MM.1S (cell line): ENCODE results near the gene OSTM1.

Experiments used
- EZH2phosphoT487 ChIP-seq: fragments of 300-600 bp; sonication (generic); IDR thresholded peaks from 2 replicates; pipeline ENCODE4 v1.6.1; 2018; ENCODE audit warnings: antibody characterized with exemption, low read length
- TF ChIP-seq, protein P1 (sequence below): fragments of 300-600 bp; sonication (generic); IDR thresholded peaks from 2 replicates; pipeline ENCODE4 v1.5.1; 2016; ENCODE audit warnings: antibody characterized with exemption, low read length, mixed read lengths

DNA sequence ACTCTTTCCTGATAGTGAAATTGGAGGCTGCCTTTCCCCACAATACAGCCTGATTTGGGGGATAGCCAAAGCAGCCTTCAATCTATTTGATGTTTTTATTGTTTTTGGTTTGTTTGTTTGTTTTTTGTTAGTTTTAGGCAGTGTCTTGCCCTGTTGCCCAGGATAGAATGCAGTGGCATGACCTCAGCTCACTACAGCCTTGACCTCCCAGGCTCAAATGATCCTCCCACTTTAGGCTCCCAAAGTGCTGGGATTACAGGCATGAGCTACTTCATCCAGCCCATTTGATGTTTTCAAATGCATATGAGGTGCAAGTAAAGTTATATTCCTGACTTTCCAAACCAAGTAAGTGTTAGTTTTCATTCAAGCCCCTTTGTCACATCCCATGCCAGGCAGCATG, 75.2 kb downstream of the OSTM1 start:
- TF ChIP-seq, protein P1, sequence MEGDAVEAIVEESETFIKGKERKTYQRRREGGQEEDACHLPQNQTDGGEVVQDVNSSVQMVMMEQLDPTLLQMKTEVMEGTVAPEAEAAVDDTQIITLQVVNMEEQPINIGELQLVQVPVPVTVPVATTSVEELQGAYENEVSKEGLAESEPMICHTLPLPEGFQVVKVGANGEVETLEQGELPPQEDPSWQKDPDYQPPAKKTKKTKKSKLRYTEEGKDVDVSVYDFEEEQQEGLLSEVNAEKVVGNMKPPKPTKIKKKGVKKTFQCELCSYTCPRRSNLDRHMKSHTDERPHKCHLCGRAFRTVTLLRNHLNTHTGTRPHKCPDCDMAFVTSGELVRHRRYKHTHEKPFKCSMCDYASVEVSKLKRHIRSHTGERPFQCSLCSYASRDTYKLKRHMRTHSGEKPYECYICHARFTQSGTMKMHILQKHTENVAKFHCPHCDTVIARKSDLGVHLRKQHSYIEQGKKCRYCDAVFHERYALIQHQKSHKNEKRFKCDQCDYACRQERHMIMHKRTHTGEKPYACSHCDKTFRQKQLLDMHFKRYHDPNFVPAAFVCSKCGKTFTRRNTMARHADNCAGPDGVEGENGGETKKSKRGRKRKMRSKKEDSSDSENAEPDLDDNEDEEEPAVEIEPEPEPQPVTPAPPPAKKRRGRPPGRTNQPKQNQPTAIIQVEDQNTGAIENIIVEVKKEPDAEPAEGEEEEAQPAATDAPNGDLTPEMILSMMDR, result no peak
- no peak for TF ChIP-seq EZH2phosphoT487
